ENCODE results near the gene GPR141.

Gene GPR141

GRCh38 chr7:37786741-37787569 lies 103.4 kb downstream of the GPR141 start:
- no peak for DNase-seq (ENCODE audit: low spot score)

Measured in cerebellar cortex (tissue), 1 donor.